HL-60 (cell line): ENCODE data around the gene CCND1.

Experiments
- DNase-seq, 2 experiments: peaks; one replicate each; pipeline ENCODE4 v3.0.0-alpha.2; 2010 to 2020; ENCODE audit warnings: low read depth in 1 of 2, low spot score in 1 of 2
- H3K27ac ChIP-seq: fragments of 250-450 bp; sonication (Bioruptor Pico); replicated peaks from 2 replicates; pipeline ENCODE4 v1.5.1; 2020; ENCODE audit warnings: mild to moderate bottlenecking, moderate library complexity
- H3K27me3 ChIP-seq: fragments of 250-450 bp; sonication (Bioruptor Pico); 2 replicates; pipeline ENCODE4 v1.5.1; 2021; ENCODE audit warnings: mild to moderate bottlenecking, moderate library complexity; ENCODE audit not compliant: insufficient read depth, poor library complexity, severe bottlenecking
- H3K4me3 ChIP-seq: replicated peaks from 2 replicates; pipeline ENCODE4 v1.5.1; 2011; ENCODE audit warnings: mild to moderate bottlenecking, control low read depth, low read length; ENCODE audit not compliant: insufficient read depth
- CTCF ChIP-seq: IDR thresholded peaks from one replicate; pipeline ENCODE4 v1.5.1; 2011; ENCODE audit warnings: low read length, control low read depth, inconsistent platforms; ENCODE audit not compliant: insufficient read depth
- GABPA ChIP-seq: IDR thresholded peaks from 2 replicates; pipeline ENCODE4 v1.6.1; 2012; ENCODE audit warnings: low read depth
- POLR2AphosphoS5 ChIP-seq: IDR thresholded peaks from 2 replicates; pipeline ENCODE4 v1.6.1; 2012; ENCODE audit warnings: low read depth
- REST ChIP-seq: IDR thresholded peaks from 2 replicates; pipeline ENCODE4 v1.6.1; 2012; ENCODE audit warnings: low read depth; ENCODE audit not compliant: insufficient replicate concordance
- SPI1 ChIP-seq: IDR thresholded peaks from 2 replicates; pipeline ENCODE4 v1.6.1; 2012; ENCODE audit warnings: low read depth, mild to moderate bottlenecking, borderline replicate concordance

Gene CCND1

GRCh38 chr11:69656536-69657455 lies 15.8 kb downstream of the CCND1 start:
- H3K27me3 ChIP-seq = no peaks in the 10 kb centered on the region
- H3K27ac ChIP-seq = no peak overlapping the region
- no peak overlapping the region for H3K4me3 ChIP-seq
- no peak for TF ChIP-seq GABPA
- TF ChIP-seq POLR2AphosphoS5 = no peak
- no peak for TF ChIP-seq CTCF
- TF ChIP-seq REST = no peak
- TF ChIP-seq SPI1 = no peak
- no peak for DNase-seq

GRCh38 chr11:69657456-69657910 lies 16.5 kb downstream of the CCND1 start:
- DNase-seq = no peak
- no peak overlapping the region for H3K4me3 ChIP-seq
- H3K27me3 ChIP-seq = no peaks in the 10 kb centered on the region
- TF ChIP-seq SPI1 = no peak
- TF ChIP-seq CTCF = no peak
- TF ChIP-seq POLR2AphosphoS5 = no peak
- H3K27ac ChIP-seq = no peak overlapping the region

- Histone ChIP-seq H3K4me3 (no peak overlapping the region), H3K27me3 (no peaks in the 10 kb centered on the region), H3K27ac (no peak overlapping the region)
- no peak for TF ChIP-seq POLR2AphosphoS5
- no peak for TF ChIP-seq SPI1
- no peak for TF ChIP-seq GABPA
- TF ChIP-seq CTCF = no peak
- TF ChIP-seq REST = no peak
- no peak for DNase-seq
These were observed 17.1 kb downstream of the CCND1 start for GRCh38 chr11:69657911-69658625.
